Fibroblast of villous mesenchyme (primary cell): ENCODE data around the gene PCSK5. TPM values are rescaled to one million over a fixed set of nuclear protein-coding genes. Genes with fewer than 3 reads are reported as not detected.

ENCODE experiments used
- DNase-seq: peaks from one replicate; pipeline ENCODE4 v3.0.0-alpha.2; 2010; ENCODE audit warnings: low read depth
- H3K4me3 ChIP-seq: 2 replicates; pipeline ENCODE4 v1.5.1; 2011; ENCODE audit warnings: low read depth, mild to moderate bottlenecking, low read length
- CTCF ChIP-seq: IDR thresholded peaks from 2 replicates; pipeline ENCODE4 v1.5.1; 2012; ENCODE audit warnings: low read depth, mild to moderate bottlenecking, low read length; ENCODE audit not compliant: insufficient read depth
- total RNA-seq: library from RNA; depleted of rRNA; stranded (reverse); fragments of >200 nt; gene quantifications from 2 replicates; pipeline ENCODE4 v1.2.3, GENCODE V29; 2012

The PCSK5 gene
- total RNA-seq, 1 donor: 1.7 TPM

DNA sequence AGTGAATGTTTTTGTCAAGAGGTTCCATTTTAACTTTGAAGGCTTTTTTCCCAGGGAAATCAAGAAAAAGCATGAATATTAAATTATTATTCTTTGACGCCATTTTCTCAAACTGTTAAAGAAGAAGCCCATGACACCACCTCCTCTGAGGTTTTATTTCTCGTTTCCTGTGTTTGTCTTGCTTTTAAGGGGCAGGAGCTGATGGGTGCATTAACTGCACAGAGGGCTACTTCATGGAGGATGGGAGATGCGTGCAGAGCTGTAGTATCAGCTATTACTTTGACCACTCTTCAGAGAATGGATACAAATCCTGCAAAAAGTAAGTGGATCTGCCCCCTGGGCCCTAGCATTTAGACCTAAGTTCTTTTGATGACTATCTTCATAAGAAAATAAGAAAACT, 298.4 kb downstream of the PCSK5 start:
- TF ChIP-seq CTCF: no peak
- no peak overlapping the region for H3K4me3 ChIP-seq
- DNase-seq: no peak

DNA sequence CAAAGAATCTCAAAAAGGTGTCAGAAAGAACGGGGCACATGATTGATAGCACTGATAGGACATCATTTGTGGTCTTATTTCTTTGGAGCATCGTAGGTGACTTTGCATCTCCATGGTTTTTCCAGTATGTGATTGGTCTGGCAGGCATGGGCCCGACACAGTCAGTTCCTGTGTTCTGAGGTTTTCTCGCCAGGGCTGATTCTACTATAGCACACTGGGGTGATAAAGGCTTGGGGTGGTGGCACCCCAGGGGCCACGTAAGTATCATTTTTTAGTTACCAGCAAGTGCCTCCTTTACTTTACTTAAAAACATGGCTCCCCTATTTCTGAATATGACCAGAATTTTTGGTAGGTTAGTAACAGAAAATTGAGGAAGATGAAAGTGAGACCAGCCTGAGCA, 301.0 kb downstream of the PCSK5 start:
- TF ChIP-seq CTCF: no peak
- DNase-seq: no peak
- H3K4me3 ChIP-seq: no peak overlapping the region

DNA sequence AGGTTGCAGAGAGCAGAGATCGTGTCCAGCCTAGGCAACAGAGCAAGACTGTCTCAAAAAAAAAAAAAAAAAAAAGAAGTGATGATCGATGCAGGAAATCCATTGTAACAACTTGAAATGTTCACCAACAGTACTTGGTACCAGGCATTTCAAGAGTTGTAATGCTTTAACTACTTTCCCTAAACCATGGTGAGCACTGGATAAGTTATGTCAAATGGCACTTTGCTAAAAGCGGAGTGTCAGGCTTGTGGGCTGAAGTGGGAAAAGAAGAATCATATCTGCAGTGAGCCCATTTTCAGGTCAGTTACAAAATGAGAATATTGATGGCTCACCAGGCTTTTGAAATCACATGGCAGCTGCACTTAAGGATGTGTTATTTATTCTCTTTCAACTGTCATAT, 301.5 kb downstream of the PCSK5 start:
- TF ChIP-seq CTCF: no peak
- no peak for DNase-seq
- H3K4me3 ChIP-seq: no peak overlapping the region

DNA sequence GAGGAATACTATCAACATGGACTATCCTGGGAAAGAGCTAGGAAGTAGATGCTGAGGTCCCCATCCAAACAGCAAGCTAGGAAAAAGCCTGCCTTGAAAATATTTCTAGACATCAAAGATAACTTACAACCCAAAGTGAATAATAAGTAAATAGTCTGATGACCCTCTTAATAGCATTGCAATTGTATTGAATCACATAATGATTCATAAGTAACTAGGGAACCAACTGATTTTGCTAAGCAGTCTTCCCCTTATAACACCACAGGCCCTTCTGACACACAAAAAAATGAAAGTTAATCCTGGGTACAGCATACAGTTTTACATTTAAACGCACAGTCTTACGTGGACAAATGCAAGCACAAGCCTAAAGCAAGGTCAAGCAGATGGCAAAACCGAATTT, 304.4 kb downstream of the PCSK5 start:
- no peak overlapping the region for H3K4me3 ChIP-seq
- no peak for TF ChIP-seq CTCF
- DNase-seq: no peak

- no peak overlapping the region for H3K4me3 ChIP-seq
- peak; percentile 34 for DNase-seq
- TF ChIP-seq CTCF: no peak
These were observed 307.9 kb downstream of the PCSK5 start for GRCh38 chr9:76198336-76198735.

DNA sequence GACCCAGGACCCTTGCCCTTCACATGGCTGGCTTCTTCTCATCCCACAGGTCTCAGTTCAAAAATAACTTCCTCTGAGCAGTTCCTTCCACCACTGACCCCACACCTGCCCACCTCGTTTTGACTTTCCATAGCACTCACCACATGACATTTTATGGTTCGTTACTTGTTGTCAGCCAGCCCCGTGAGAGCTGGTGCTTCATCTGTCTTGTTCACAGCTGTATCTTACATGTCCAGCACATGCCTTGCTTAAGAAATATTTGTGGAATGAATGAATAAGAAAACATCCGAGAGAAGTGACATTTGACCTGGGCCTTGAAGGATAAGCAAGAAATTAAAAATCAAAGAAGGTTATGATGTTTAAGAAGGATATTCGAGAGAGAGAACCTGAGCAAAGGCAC, 309.8 kb downstream of the PCSK5 start:
- TF ChIP-seq CTCF: no peak
- peak; percentile 38 for DNase-seq
- no peak overlapping the region for H3K4me3 ChIP-seq

DNA sequence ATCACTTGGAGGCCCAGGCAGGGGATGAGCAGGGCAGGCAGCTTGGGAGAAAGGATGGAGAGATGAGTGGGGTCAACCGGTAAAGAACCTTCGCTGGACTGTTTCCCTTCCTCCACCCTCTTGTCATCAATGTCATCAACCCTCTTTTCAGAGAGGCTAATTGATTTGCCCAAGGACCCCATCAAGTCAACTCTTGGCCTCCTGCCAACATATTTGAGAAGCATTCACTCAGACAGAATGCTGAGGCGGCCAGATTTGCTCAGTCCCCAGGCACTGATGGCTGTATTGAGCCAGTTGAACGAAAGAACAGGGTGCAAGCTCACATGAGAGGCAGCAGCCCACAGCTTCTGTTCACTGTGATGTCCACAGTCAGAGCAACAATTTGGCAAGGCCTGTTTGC, 310.3 kb downstream of the PCSK5 start:
- DNase-seq: no peak
- no peak overlapping the region for H3K4me3 ChIP-seq
- TF ChIP-seq CTCF: no peak
